ENCODE data around the gene HOXA13. TPM values are rescaled to one million over a fixed set of nuclear protein-coding genes. Genes with fewer than 3 reads are reported as not detected.

Gene HOXA13
- total RNA-seq, 2 donors from 2014 or later: 35.2 to 39.4 TPM

- peak; percentile 24 to 27 for DNase-seq
- no peak for ATAC-seq
- intact Hi-C loops (cut with DNase I, micrococcal nuclease): no loop called here
Measured at GRCh38 chr7:27186668-27187474, 13.0 kb downstream of the HOXA13 start.

GRCh38 chr7:27185854-27186667 lies 13.8 kb downstream of the HOXA13 start:
- intact Hi-C loops (cut with DNase I, micrococcal nuclease): no loop called here
- DNase-seq (peak; percentile 30 to 36), ATAC-seq (no peak)

GRCh38 chr7:27185013-27185853 lies 14.7 kb downstream of the HOXA13 start, which contains the start of gene HOXA11:
Gene HOXA11, minus strand, starts transcription at chr7:27185232. Its CDS starts 88 bp downstream, at chr7:27185144.
- intact Hi-C loops (cut with DNase I, micrococcal nuclease): no loop called here
- DNase-seq: peak; percentile 65 to 91
- peak; percentile 37 for ATAC-seq

GRCh38 chr7:27184337-27185012 lies 15.4 kb downstream of the HOXA13 start:
- DNase-seq: peak; percentile 64 to 80
- intact Hi-C loops (cut with DNase I, micrococcal nuclease): no loop called here
- ATAC-seq: peak; percentile 24

- ATAC-seq: no peak
- intact Hi-C loops (cut with DNase I, micrococcal nuclease): no loop called here
- DNase-seq: peak in 1 of 2 donors; percentile 45
Measured at GRCh38 chr7:27183682-27184336, 16.1 kb downstream of the HOXA13 start.

- DNase-seq: peak; percentile 38 to 50
- intact Hi-C loops (cut with DNase I, micrococcal nuclease): no loop called here
Measured at GRCh38 chr7:27182861-27183681, 16.8 kb downstream of the HOXA13 start.

GRCh38 chr7:27182285-27182841 lies 17.5 kb downstream of the HOXA13 start:
- DNase-seq (peak in 1 of 2 donors; percentile 25), ATAC-seq (no peak)
- intact Hi-C loops (cut with DNase I, micrococcal nuclease): no loop called here

More at GRCh38 chr7:27182861-27183681, 16.8 kb downstream of the HOXA13 start:
- no peak for ATAC-seq

GRCh38 chr7:27181795-27182275 lies 18.1 kb downstream of the HOXA13 start:
- intact Hi-C loops (cut with DNase I, micrococcal nuclease): no loop called here
- ATAC-seq: no peak
- peak; percentile 21 to 28 for DNase-seq

- intact Hi-C loops (cut with DNase I, micrococcal nuclease): no loop called here
- ATAC-seq (no peak), DNase-seq (peak; percentile 33 to 48)
Measured at GRCh38 chr7:27180431-27181420, 19.2 kb downstream of the HOXA13 start.

GRCh38 chr7:27179503-27180430 lies 20.1 kb downstream of the HOXA13 start:
- DNase-seq (peak; percentile 87), ATAC-seq (peak; percentile 45)
- intact Hi-C loops (cut with DNase I, micrococcal nuclease): loop anchor here in 1 of 2 donors (10.0 kb wide), 1 partner anchor 1325 kb away; no protein-coding TSS in a partner anchor

- DNase-seq: peak in 1 of 2 donors; percentile 14
- intact Hi-C loops (cut with DNase I, micrococcal nuclease): loop anchor here in 1 of 2 donors (10.0 kb wide), 1 partner anchor 1324 kb away; no protein-coding TSS in a partner anchor
- ATAC-seq: no peak
Measured at GRCh38 chr7:27179030-27179429, 20.9 kb downstream of the HOXA13 start.

GRCh38 chr7:27178366-27178765 lies 21.5 kb downstream of the HOXA13 start:
- peak; percentile 27 to 37 for DNase-seq
- no peak for ATAC-seq
- intact Hi-C loops (cut with DNase I, micrococcal nuclease): loop anchor here in 1 of 2 donors (10.0 kb wide), 1 partner anchor 1324 kb away; no protein-coding TSS in a partner anchor

GRCh38 chr7:27177795-27178320 lies 22.0 kb downstream of the HOXA13 start:
- peak in 1 of 2 donors; percentile 17 for DNase-seq
- intact Hi-C loops (cut with DNase I, micrococcal nuclease): loop anchor here in 1 of 2 donors (10.0 kb wide), 1 partner anchor 1323 kb away; no protein-coding TSS in a partner anchor

More at GRCh38 chr7:27177795-27178320, 22.0 kb downstream of the HOXA13 start:
- ATAC-seq: peak; percentile 3

All from left colon (tissue), 2 donors.